Lung (tissue), 12 donors: ENCODE results near the gene HLF. TPM values are rescaled to one million over a fixed set of nuclear protein-coding genes. Genes with fewer than 3 reads are reported as not detected.

ENCODE experiments used
- ATAC-seq: fragments of 200-7000 bp; cut with Tn5 transposase; one replicate; pipeline ENCODE4 v1.9.1; 2020; ENCODE audit warnings: moderate number of reproducible peaks; ENCODE audit not compliant: insufficient read depth, low FRiP score
- DNase-seq, 3 donors: peaks; one replicate each; pipeline ENCODE4 v3.0.0-alpha.2; 2013 to 2017
- H3K27ac ChIP-seq, 2 donors: one replicate each; pipeline ENCODE4 v1.5.1; 2013; ENCODE audit warnings: mild to moderate bottlenecking in 2 of 2, moderate library complexity in 2 of 2, control low read depth in 1 of 2, inconsistent platforms in 1 of 2, low read depth in 1 of 2, low read length in 1 of 2
- H3K27me3 ChIP-seq, 3 donors: one replicate each; pipeline ENCODE4 v1.5.1; 2013; ENCODE audit warnings: low read length in 2 of 3; ENCODE audit not compliant: control insufficient read depth in 3 of 3, insufficient read depth in 3 of 3
- H3K36me3 ChIP-seq, 4 donors: one replicate each; pipeline ENCODE4 v1.5.1; 2013; ENCODE audit warnings: low read length in 4 of 4, mild to moderate bottlenecking in 1 of 4, moderate library complexity in 1 of 4; ENCODE audit not compliant: control insufficient read depth in 4 of 4, insufficient read depth in 4 of 4
- H3K4me1 ChIP-seq, 5 donors: one replicate each; pipeline ENCODE4 v1.5.1; 2013; ENCODE audit warnings: low read length in 5 of 5, mild to moderate bottlenecking in 2 of 5, moderate library complexity in 1 of 5; ENCODE audit not compliant: control insufficient read depth in 5 of 5, insufficient read depth in 5 of 5
- H3K4me3 ChIP-seq: one replicate; pipeline ENCODE4 v1.5.1; 2013; ENCODE audit warnings: mild to moderate bottlenecking, control low read depth, moderate library complexity
- H3K9ac ChIP-seq, 2 donors: one replicate each; pipeline ENCODE4 v1.5.1; 2013; ENCODE audit warnings: low read length in 2 of 2, control low read depth in 1 of 2; ENCODE audit not compliant: insufficient read depth in 1 of 2
- H3K9me3 ChIP-seq, 4 donors: one replicate each; pipeline ENCODE4 v1.5.1; 2013; ENCODE audit warnings: low read length in 3 of 4, mild to moderate bottlenecking in 1 of 4, moderate library complexity in 1 of 4; ENCODE audit not compliant: control insufficient read depth in 4 of 4, insufficient read depth in 3 of 4
- CTCF ChIP-seq: IDR thresholded peaks from 2 replicates; pipeline ENCODE4 v1.5.1; 2012; ENCODE audit warnings: mild to moderate bottlenecking; ENCODE audit errors: control extremely low read depth, extremely low read depth
- WGBS, 2 donors: extraction: QIAGEN DNeasy Blood & Tissue Kit; methylation state at CpG; one replicate each; pipeline ENCODE4 v1.1.7; 2013; 5-methylcytosine and 5-hydroxymethylcytosine counted together
- polyA plus RNA-seq, 2 donors: library from polyadenylated mRNA; stranded (reverse); fragments of 200-250 nt; gene quantifications; one replicate each; pipeline ENCODE4 v1.2.1, GENCODE V29; 2013
- total RNA-seq, 2 donors: library from RNA; depleted of rRNA in 1 of 2; stranded (reverse); fragments of >200 nt in 1 of 2; gene quantifications; one replicate each; pipeline ENCODE4 v1.2.1, GENCODE V29; 2014 to 2021
- donor health status: control.
- donor health status: control.
- donor health status: Bipolar disorder and iron deficiency.
- donor health status: healthy.
- donor health status: DM: yes; HTN: yes; CAD: no.

HLF gene
- total and polyA plus RNA-seq, 4 donors, result 3.2 to 21.3 (median 7.9) TPM

DNA sequence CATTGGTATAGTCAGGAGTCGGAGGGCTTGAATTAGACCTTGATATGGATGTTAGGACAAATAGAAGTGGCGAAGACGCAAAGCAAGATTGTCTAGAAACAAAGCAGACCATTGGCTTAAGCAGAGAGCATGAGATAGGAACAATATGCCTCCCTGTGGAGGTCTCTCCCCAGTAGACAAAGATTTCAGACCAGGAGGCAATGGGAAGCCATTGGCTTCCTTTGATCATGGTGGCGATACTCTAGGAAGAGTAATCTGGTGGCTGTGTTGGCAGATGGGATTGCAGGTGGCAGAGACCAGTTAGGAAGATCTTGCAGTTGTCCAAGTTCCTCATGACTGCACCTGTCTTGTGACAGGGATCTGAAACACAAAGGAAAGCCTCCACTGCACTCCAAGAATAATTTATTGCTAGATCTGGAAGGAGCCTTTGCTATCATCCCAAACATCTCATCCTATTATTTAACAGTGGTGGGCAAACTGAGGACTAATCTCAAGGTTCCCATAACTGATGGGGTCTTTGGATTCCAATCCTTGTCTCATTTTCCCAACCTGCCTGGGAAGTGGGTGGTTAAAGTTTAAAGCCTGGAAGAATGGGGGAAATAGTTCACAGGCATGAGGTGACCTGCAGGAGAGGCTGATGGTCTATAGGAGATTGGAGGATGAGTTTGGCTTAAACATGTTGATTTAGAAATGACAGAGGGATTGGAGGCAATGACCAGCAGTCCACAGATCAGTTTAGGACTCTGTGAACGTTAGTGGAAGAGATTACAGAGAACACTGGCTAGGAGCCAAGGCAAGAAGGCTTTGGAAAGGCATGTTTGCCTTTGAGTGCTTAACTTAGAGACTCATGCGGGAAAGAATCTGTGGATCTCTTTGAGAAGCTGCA lies 37.0 kb downstream of the HLF start:
- Histone ChIP-seq H3K9me3 (no peaks in the 10 kb centered on the region), H3K4me1 (peaks cover 2 to 15% (median 11%) of the 10 kb centered on the region in 5 donors), H3K9ac (no peak overlapping the region), H3K27me3 (no peaks in the 10 kb centered on the region), H3K4me3 (no peak overlapping the region), H3K36me3 (no peaks in the 10 kb centered on the region), H3K27ac (no peak overlapping the region)
- DNase-seq (peak; percentile 40 to 83 (median 69)), ATAC-seq (no peak)
- TF ChIP-seq CTCF, result no peak
- 73 to 81% methylated on average over 6 of the region's 6 CpGs for WGBS, 2 donors

- TF ChIP-seq CTCF, result no peak
- DNase-seq, result no peak
- 77 to 81% methylated on average over 6 of the region's 6 CpGs for WGBS, 2 donors
- Histone ChIP-seq H3K36me3 (no peaks in the 10 kb centered on the region), H3K9ac (no peak overlapping the region), H3K27ac (no peak overlapping the region), H3K27me3 (no peaks in the 10 kb centered on the region), H3K4me3 (no peak overlapping the region), H3K9me3 (no peaks in the 10 kb centered on the region), H3K4me1 (peaks cover 2 to 17% (median 11%) of the 10 kb centered on the region in 5 donors)
- no peak for ATAC-seq
Measured at GRCh38 chr17:55302407-55302787, 37.6 kb downstream of the HLF start.

- ATAC-seq (no peak), DNase-seq (no peak)
- TF ChIP-seq CTCF, result no peak
- H3K9me3 ChIP-seq, result no peaks in the 10 kb centered on the region
- no peak overlapping the region for H3K4me3 ChIP-seq
- no peaks in the 10 kb centered on the region for H3K27me3 ChIP-seq
- H3K36me3 ChIP-seq, result no peaks in the 10 kb centered on the region
- no peak overlapping the region for H3K9ac ChIP-seq
- WGBS, 2 donors, result 88 to 94% methylated on average over 3 of the region's 3 CpGs
- peaks cover 2 to 17% (median 11%) of the 10 kb centered on the region in 5 donors for H3K4me1 ChIP-seq
- H3K27ac ChIP-seq, result no peak overlapping the region
Measured at GRCh38 chr17:55303008-55303493, 38.3 kb downstream of the HLF start.
